Muscle of leg (tissue), 11 donors: ENCODE measurements around the gene CYP2F1. TPM values are rescaled to one million over a fixed set of nuclear protein-coding genes. Genes with fewer than 3 reads are reported as not detected.
"Not testable (repeated sequence)": the region's sequence is repeated elsewhere in the genome, so short reads cannot be mapped to it uniquely, and the experiment has no call there.

Source experiments
- DNase-seq: peaks from one replicate; pipeline ENCODE4 v3.0.0; 2013
- H3K27ac ChIP-seq: one replicate; pipeline ENCODE4 v1.5.1; 2013; ENCODE audit warnings: mild to moderate bottlenecking, low read length, control low read depth
- H3K27me3 ChIP-seq: one replicate; pipeline ENCODE4 v1.6.1; 2013; ENCODE audit warnings: low read length; ENCODE audit not compliant: control insufficient read depth, insufficient read depth
- H3K36me3 ChIP-seq: one replicate; pipeline ENCODE4 v1.6.1; 2013; ENCODE audit warnings: low read length; ENCODE audit not compliant: control insufficient read depth, insufficient read depth
- H3K4me1 ChIP-seq: one replicate; pipeline ENCODE4 v1.6.1; 2013; ENCODE audit warnings: low read length; ENCODE audit not compliant: control insufficient read depth, insufficient read depth
- H3K4me3 ChIP-seq: one replicate; pipeline ENCODE4 v1.5.1; 2013; ENCODE audit warnings: low read length, control low read depth
- H3K9me3 ChIP-seq: replicated peaks from 2 replicates; pipeline ENCODE4 v1.6.1; 2013; ENCODE audit warnings: low read depth, low read length; ENCODE audit not compliant: control insufficient read depth
- WGBS: methylation state at CpG from one replicate; pipeline ENCODE4 v1.1.5; 2013; ENCODE audit warnings: missing lambda C conversion rate; ENCODE audit not compliant: insufficient coverage; 5-methylcytosine and 5-hydroxymethylcytosine counted together
- polyA plus RNA-seq, 8 donors: library from polyadenylated mRNA; unstranded; fragments of 120-200 nt; gene quantifications; one replicate each; pipeline versions ENCODE4 v1.2.1 to v1.2.3, GENCODE V29; 2013; ENCODE audit warnings: inconsistent platforms in 1 of 8, low replicate concordance in 1 of 8; ENCODE audit not compliant: insufficient read length in 8 of 8, insufficient read depth in 1 of 8
- total RNA-seq: library from RNA; stranded (reverse); fragments of 120-200 nt; gene quantifications from one replicate; pipeline ENCODE4 v1.2.4, GENCODE V29; 2013

CYP2F1 gene
- total and polyA plus RNA-seq, 9 donors: 0.10 TPM; not detected in 8

GRCh38 chr19:41136636-41137455 is 22.6 kb downstream of the CYP2F1 start:
- peaks cover 14% of the 10 kb centered on the region for H3K27me3 ChIP-seq
- H3K9me3 ChIP-seq: no peaks in the 10 kb centered on the region
- WGBS: 96% methylated on average over 21 of the region's 31 CpGs
- H3K36me3 ChIP-seq: no peaks in the 10 kb centered on the region
- H3K27ac ChIP-seq: no peak overlapping the region
- H3K4me1 ChIP-seq: no peaks in the 10 kb centered on the region
- H3K4me3 ChIP-seq: no peak overlapping the region
- DNase-seq: no peak

GRCh38 chr19:41144403-41144802 is 30.2 kb downstream of the CYP2F1 start:
- Histone ChIP-seq H3K4me1 (no peaks in the 10 kb centered on the region), H3K4me3 (no peak overlapping the region), H3K27me3 (peaks cover 2% of the 10 kb centered on the region), H3K36me3 (no peaks in the 10 kb centered on the region), H3K9me3 (no peaks in the 10 kb centered on the region), H3K27ac (no peak overlapping the region)
- 54% methylated on average over 3 of the region's 7 CpGs for WGBS
- DNase-seq: peak; percentile 61

GRCh38 chr19:41149831-41150230 is 35.6 kb downstream of the CYP2F1 start:
- Histone ChIP-seq H3K27ac (no peak overlapping the region), H3K27me3 (no peaks in the 10 kb centered on the region), H3K9me3 (no peaks in the 10 kb centered on the region), H3K4me3 (no peak overlapping the region), H3K36me3 (no peaks in the 10 kb centered on the region), H3K4me1 (no peaks in the 10 kb centered on the region)
- DNase-seq: no peak
- WGBS: no CpG with 5 or more reads among the region's 2 CpGs

GRCh38 chr19:41150986-41151385 is 36.8 kb downstream of the CYP2F1 start:
- H3K36me3 ChIP-seq, H3K27ac ChIP-seq, H3K9me3 ChIP-seq, H3K4me3 ChIP-seq, H3K4me1 ChIP-seq, DNase-seq, H3K27me3 ChIP-seq: not testable (repeated sequence)
- WGBS: no CpG with 5 or more reads among the region's 7 CpGs

- no CpG with 5 or more reads among the region's 7 CpGs for WGBS
- H3K9me3 ChIP-seq: no peaks in the 10 kb centered on the region
- DNase-seq: no peak
- H3K27me3 ChIP-seq: no peaks in the 10 kb centered on the region
- H3K4me3 ChIP-seq: no peak overlapping the region
- no peak overlapping the region for H3K27ac ChIP-seq
- H3K36me3 ChIP-seq: no peaks in the 10 kb centered on the region
- H3K4me1 ChIP-seq: no peaks in the 10 kb centered on the region
These were observed 39.8 kb downstream of the CYP2F1 start for GRCh38 chr19:41154060-41154459.

- H3K4me1 ChIP-seq: no peaks in the 10 kb centered on the region
- H3K9me3 ChIP-seq: no peaks in the 10 kb centered on the region
- no peak overlapping the region for H3K4me3 ChIP-seq
- H3K36me3 ChIP-seq: no peaks in the 10 kb centered on the region
- no peaks in the 10 kb centered on the region for H3K27me3 ChIP-seq
- DNase-seq: no peak
- H3K27ac ChIP-seq: no peak overlapping the region
- no CpG with 5 or more reads among the region's 2 CpGs for WGBS
These were observed 42.0 kb downstream of the CYP2F1 start for GRCh38 chr19:41156207-41156606.

GRCh38 chr19:41159881-41160280 is 45.6 kb downstream of the CYP2F1 start:
- Histone ChIP-seq H3K36me3 (no peaks in the 10 kb centered on the region), H3K27ac (no peak overlapping the region), H3K9me3 (no peaks in the 10 kb centered on the region), H3K27me3 (no peaks in the 10 kb centered on the region), H3K4me1 (no peaks in the 10 kb centered on the region), H3K4me3 (no peak overlapping the region)
- WGBS: no CpG with 5 or more reads among the region's 2 CpGs
- DNase-seq: no peak

- H3K4me1 ChIP-seq: no peaks in the 10 kb centered on the region
- no peak overlapping the region for H3K4me3 ChIP-seq
- DNase-seq: no peak
- no peaks in the 10 kb centered on the region for H3K9me3 ChIP-seq
- WGBS: 80% methylated on average over 3 of the region's 5 CpGs
- H3K27ac ChIP-seq: no peak overlapping the region
- H3K36me3 ChIP-seq: no peaks in the 10 kb centered on the region
- H3K27me3 ChIP-seq: no peaks in the 10 kb centered on the region
These were observed 47.7 kb downstream of the CYP2F1 start for GRCh38 chr19:41161903-41162302.

- no peak overlapping the region for H3K4me3 ChIP-seq
- 98% methylated on average over 8 of the region's 14 CpGs for WGBS
- no peaks in the 10 kb centered on the region for H3K4me1 ChIP-seq
- H3K27ac ChIP-seq: no peak overlapping the region
- no peaks in the 10 kb centered on the region for H3K36me3 ChIP-seq
- no peak for DNase-seq
- no peaks in the 10 kb centered on the region for H3K9me3 ChIP-seq
- H3K27me3 ChIP-seq: no peaks in the 10 kb centered on the region
These were observed 52.9 kb downstream of the CYP2F1 start for GRCh38 chr19:41166944-41167804.
